ENCODE results near the gene ATP10A. TPM values are rescaled to one million over a fixed set of nuclear protein-coding genes. Genes with fewer than 3 reads are reported as not detected.

ATP10A gene
- total RNA-seq, 6 experiments from 2014 or later: 31.0 to 39.5 (median 33.9) TPM

- H3K36me3 Mint-ChIP-seq (ENCODE audit: low read depth): peaks cover 42% of the 10 kb centered on the region
- TF ChIP-seq, protein P1, sequence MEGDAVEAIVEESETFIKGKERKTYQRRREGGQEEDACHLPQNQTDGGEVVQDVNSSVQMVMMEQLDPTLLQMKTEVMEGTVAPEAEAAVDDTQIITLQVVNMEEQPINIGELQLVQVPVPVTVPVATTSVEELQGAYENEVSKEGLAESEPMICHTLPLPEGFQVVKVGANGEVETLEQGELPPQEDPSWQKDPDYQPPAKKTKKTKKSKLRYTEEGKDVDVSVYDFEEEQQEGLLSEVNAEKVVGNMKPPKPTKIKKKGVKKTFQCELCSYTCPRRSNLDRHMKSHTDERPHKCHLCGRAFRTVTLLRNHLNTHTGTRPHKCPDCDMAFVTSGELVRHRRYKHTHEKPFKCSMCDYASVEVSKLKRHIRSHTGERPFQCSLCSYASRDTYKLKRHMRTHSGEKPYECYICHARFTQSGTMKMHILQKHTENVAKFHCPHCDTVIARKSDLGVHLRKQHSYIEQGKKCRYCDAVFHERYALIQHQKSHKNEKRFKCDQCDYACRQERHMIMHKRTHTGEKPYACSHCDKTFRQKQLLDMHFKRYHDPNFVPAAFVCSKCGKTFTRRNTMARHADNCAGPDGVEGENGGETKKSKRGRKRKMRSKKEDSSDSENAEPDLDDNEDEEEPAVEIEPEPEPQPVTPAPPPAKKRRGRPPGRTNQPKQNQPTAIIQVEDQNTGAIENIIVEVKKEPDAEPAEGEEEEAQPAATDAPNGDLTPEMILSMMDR (IDR thresholded peaks at IDR 0.05): no peak
- peaks cover 19% of the 10 kb centered on the region for H3K4me1 Mint-ChIP-seq (ENCODE audit: low read depth)
- no peak for DNase-seq
- H3K27ac Mint-ChIP-seq: no peak overlapping the region; the same call in 1 of the 2 replicates
- H3K4me3 Mint-ChIP-seq: no peak overlapping the region
- H3K27me3 Mint-ChIP-seq (ENCODE audit: insufficient read depth): no peaks in the 10 kb centered on the region; the same call in 1 of the 2 replicates
- no peaks in the 10 kb centered on the region; the same call in 1 of the 2 replicates for H3K9me3 Mint-ChIP-seq
These were observed 183.0 kb downstream of the ATP10A start for GRCh38 chr15:25679964-25680685.

DNA sequence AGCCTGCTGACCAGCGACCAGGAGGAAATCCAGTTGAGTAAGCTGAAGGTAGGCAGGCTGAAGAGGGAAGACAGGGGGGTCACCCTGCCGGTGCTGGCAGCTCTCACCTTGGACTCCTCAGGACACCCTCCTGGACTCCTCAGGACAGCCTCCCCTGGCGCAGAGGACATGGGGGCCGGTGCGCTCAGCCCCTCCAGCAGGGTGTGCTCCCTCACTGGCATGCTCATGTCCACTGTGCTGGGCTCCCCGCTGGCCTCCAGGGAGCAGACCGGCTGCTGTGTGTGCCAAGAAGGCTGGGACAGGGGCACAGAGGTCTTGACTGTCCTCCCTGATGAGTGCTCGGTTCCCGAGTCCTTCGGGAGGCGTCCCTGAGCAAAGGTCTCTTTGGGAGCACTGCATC is 183.6 kb downstream of the ATP10A start:
- Mint-ChIP-seq H3K27ac (no peak overlapping the region), H3K27me3 (ENCODE audit: insufficient read depth) (no peaks in the 10 kb centered on the region; the same call in 1 of the 2 replicates), H3K9me3 (no peaks in the 10 kb centered on the region; the same call in 1 of the 2 replicates), H3K4me1 (ENCODE audit: low read depth) (peaks cover 12% of the 10 kb centered on the region), H3K36me3 (ENCODE audit: low read depth) (peaks cover 42% of the 10 kb centered on the region), H3K4me3 (no peak overlapping the region)
- no peak for DNase-seq
- TF ChIP-seq, protein P1 (IDR thresholded peaks at IDR 0.05): no peak

GRCh38 chr15:25678500-25678855 is 184.6 kb downstream of the ATP10A start:
- peaks cover 5% of the 10 kb centered on the region; the same call in 1 of the 2 replicates for H3K4me1 Mint-ChIP-seq (ENCODE audit: low read depth)
- H3K9me3 Mint-ChIP-seq: no peaks in the 10 kb centered on the region
- H3K27ac Mint-ChIP-seq: no peak overlapping the region
- no peak overlapping the region for H3K4me3 Mint-ChIP-seq
- no peaks in the 10 kb centered on the region; the same call in 1 of the 2 replicates for H3K27me3 Mint-ChIP-seq (ENCODE audit: insufficient read depth)
- TF ChIP-seq, protein P1 (IDR thresholded peaks at IDR 0.05): no peak
- H3K36me3 Mint-ChIP-seq (ENCODE audit: low read depth): peaks cover 33% of the 10 kb centered on the region
- no peak for DNase-seq

- TF ChIP-seq, protein P1 (IDR thresholded peaks at IDR 0.05): no peak
- Mint-ChIP-seq H3K4me1 (ENCODE audit: low read depth) (peaks cover under 1% of the 10 kb centered on the region; the same call in 1 of the 2 replicates), H3K27me3 (ENCODE audit: insufficient read depth) (no peaks in the 10 kb centered on the region; the same call in 1 of the 2 replicates), H3K27ac (no peak overlapping the region), H3K9me3 (no peaks in the 10 kb centered on the region), H3K4me3 (no peak overlapping the region), H3K36me3 (ENCODE audit: low read depth) (peaks cover 27% of the 10 kb centered on the region)
- no peak for DNase-seq
These were observed 185.2 kb downstream of the ATP10A start for GRCh38 chr15:25677719-25678499.

GRCh38 chr15:25676070-25676469 is 187.1 kb downstream of the ATP10A start:
- no peak overlapping the region for H3K4me3 Mint-ChIP-seq
- peaks cover 15% of the 10 kb centered on the region for H3K4me1 Mint-ChIP-seq (ENCODE audit: low read depth)
- peaks cover 8% of the 10 kb centered on the region for H3K27me3 Mint-ChIP-seq (ENCODE audit: insufficient read depth)
- H3K27ac Mint-ChIP-seq: no peak overlapping the region
- no peak for DNase-seq
- no peaks in the 10 kb centered on the region for H3K9me3 Mint-ChIP-seq
- peaks cover 23% of the 10 kb centered on the region for H3K36me3 Mint-ChIP-seq (ENCODE audit: low read depth)
- TF ChIP-seq, protein P1 (IDR thresholded peaks at IDR 0.05): no peak
